Left ventricle myocardium inferior (tissue), 1 donor: ENCODE measurements around the gene RSRC1. TPM values are rescaled to one million over a fixed set of nuclear protein-coding genes. Genes with fewer than 3 reads are reported as not detected.

Experiments
- DNase-seq: peaks from one replicate; pipeline ENCODE4 v3.0.0-alpha.2; 2020
- H3K27ac ChIP-seq: fragments of 200-600 bp; replicated peaks from 2 replicates; pipeline ENCODE4 v1.8.0; 2021
- H3K27me3 ChIP-seq: fragments of 200-600 bp; 2 replicates; pipeline ENCODE4 v1.8.0; 2021; ENCODE audit warnings: low read depth
- H3K36me3 ChIP-seq: fragments of 200-600 bp; 2 replicates; pipeline ENCODE4 v1.8.0; 2021
- H3K4me1 ChIP-seq: fragments of 200-600 bp; 2 replicates; pipeline ENCODE4 v1.8.0; 2021
- H3K4me3 ChIP-seq: fragments of 200-600 bp; 2 replicates; pipeline ENCODE4 v1.8.0; 2021; ENCODE audit warnings: mild to moderate bottlenecking, moderate library complexity
- H3K9me3 ChIP-seq: fragments of 200-600 bp; replicated peaks from 2 replicates; pipeline ENCODE4 v1.8.0; 2021
- CTCF ChIP-seq: fragments of 200-600 bp; IDR thresholded peaks from 2 replicates; pipeline ENCODE4 v1.8.0; 2021; ENCODE audit warnings: antibody characterized with exemption, mild to moderate bottlenecking, borderline replicate concordance
- intact Hi-C: fragments of 100-400 bp; cut with micrococcal nuclease; formaldehyde crosslinking; loops from one replicate; pipeline ENCODE4 v1.11.0; 2022
- total RNA-seq: library from RNA; stranded (reverse); fragmentation: NEBNext Ultra II Directional; extraction: Animal tissue kit (Norgen Biotek cat#: 25700); gene quantifications from one replicate; pipeline ENCODE4 v1.2.1, GENCODE V29; 2021
- donor health status: DM: no; HTN: yes; CAD: no; lungs with severe emphysema.

RSRC1 gene
- total RNA-seq, 1 donor from 2014 or later, result 19.1 TPM

GRCh38 chr3:158430448-158430847 is 320.6 kb downstream of the RSRC1 start:
- intact Hi-C loops, result no loop called here
- DNase-seq, result no peak
- Histone ChIP-seq H3K36me3 (no peaks in the 10 kb centered on the region), H3K27me3 (no peaks in the 10 kb centered on the region), H3K4me3 (no peak overlapping the region), H3K27ac (no peak overlapping the region), H3K4me1 (no peaks in the 10 kb centered on the region), H3K9me3 (no peaks in the 10 kb centered on the region)
- no peak for TF ChIP-seq CTCF

- H3K4me3 ChIP-seq, result no peak overlapping the region
- H3K36me3 ChIP-seq, result no peaks in the 10 kb centered on the region
- TF ChIP-seq CTCF, result no peak
- no peaks in the 10 kb centered on the region for H3K9me3 ChIP-seq
- H3K27me3 ChIP-seq, result no peaks in the 10 kb centered on the region
- H3K4me1 ChIP-seq, result no peaks in the 10 kb centered on the region
- DNase-seq, result no peak
- no peak overlapping the region for H3K27ac ChIP-seq
- intact Hi-C loops, result no loop called here
Observed at GRCh38 chr3:158430968-158431367, 321.1 kb downstream of the RSRC1 start.

GRCh38 chr3:158431829-158432228 is 321.9 kb downstream of the RSRC1 start:
- no peak for TF ChIP-seq CTCF
- no peaks in the 10 kb centered on the region for H3K9me3 ChIP-seq
- H3K4me3 ChIP-seq, result no peak overlapping the region
- intact Hi-C loops, result no loop called here
- no peaks in the 10 kb centered on the region for H3K4me1 ChIP-seq
- DNase-seq, result no peak
- H3K27ac ChIP-seq, result no peak overlapping the region
- H3K27me3 ChIP-seq, result no peaks in the 10 kb centered on the region
- no peaks in the 10 kb centered on the region for H3K36me3 ChIP-seq

GRCh38 chr3:158434412-158435038 is 324.6 kb downstream of the RSRC1 start:
- no peaks in the 10 kb centered on the region for H3K27me3 ChIP-seq
- intact Hi-C loops, result loop anchor here (2.0 kb wide), 1 partner anchor 816 kb away; no protein-coding TSS in a partner anchor
- H3K36me3 ChIP-seq, result no peaks in the 10 kb centered on the region
- no peaks in the 10 kb centered on the region for H3K9me3 ChIP-seq
- no peaks in the 10 kb centered on the region for H3K4me1 ChIP-seq
- H3K27ac ChIP-seq, result no peak overlapping the region
- peak; percentile 82 for TF ChIP-seq CTCF
- no peak overlapping the region for H3K4me3 ChIP-seq
- no peak for DNase-seq

GRCh38 chr3:158443632-158444031 is 333.7 kb downstream of the RSRC1 start:
- Histone ChIP-seq H3K9me3 (peaks cover 6% of the 10 kb centered on the region), H3K4me1 (no peaks in the 10 kb centered on the region), H3K27ac (no peak overlapping the region), H3K36me3 (no peaks in the 10 kb centered on the region), H3K4me3 (no peak overlapping the region), H3K27me3 (no peaks in the 10 kb centered on the region)
- TF ChIP-seq CTCF, result no peak
- no peak for DNase-seq
- intact Hi-C loops, result no loop called here
